ENCODE results near the gene GPC6.
A peak's percentile ranks its signal among the peaks of the same experiment; 100 is the strongest.

Gene GPC6

DNA sequence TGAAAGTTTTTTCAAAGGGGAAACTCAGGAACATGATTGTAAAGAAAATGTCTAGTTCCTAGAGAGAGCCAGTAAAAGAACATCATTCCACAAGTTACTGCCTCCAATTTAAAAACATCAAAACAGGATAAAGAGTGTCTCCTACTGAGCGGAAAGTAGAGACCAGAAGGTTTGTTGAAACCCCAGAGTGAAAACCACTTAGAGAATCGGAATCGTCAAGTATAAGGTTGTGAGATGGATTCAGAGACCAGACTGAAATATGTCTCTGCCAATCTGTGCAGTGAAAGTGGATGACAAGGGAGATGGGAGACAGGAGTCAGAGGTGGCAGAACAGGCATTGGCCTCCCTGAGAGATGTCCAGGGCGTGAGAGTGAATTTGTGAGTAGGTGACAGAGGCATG is 133.4 kb downstream of the GPC6 start:
- DNase-seq (ENCODE audit: low read depth, low spot score): no peak
- in situ Hi-C loops (cut with HindIII; ENCODE audit: low sequenced_read_pairs): no loop called here
- TF ChIP-seq, protein P1, sequence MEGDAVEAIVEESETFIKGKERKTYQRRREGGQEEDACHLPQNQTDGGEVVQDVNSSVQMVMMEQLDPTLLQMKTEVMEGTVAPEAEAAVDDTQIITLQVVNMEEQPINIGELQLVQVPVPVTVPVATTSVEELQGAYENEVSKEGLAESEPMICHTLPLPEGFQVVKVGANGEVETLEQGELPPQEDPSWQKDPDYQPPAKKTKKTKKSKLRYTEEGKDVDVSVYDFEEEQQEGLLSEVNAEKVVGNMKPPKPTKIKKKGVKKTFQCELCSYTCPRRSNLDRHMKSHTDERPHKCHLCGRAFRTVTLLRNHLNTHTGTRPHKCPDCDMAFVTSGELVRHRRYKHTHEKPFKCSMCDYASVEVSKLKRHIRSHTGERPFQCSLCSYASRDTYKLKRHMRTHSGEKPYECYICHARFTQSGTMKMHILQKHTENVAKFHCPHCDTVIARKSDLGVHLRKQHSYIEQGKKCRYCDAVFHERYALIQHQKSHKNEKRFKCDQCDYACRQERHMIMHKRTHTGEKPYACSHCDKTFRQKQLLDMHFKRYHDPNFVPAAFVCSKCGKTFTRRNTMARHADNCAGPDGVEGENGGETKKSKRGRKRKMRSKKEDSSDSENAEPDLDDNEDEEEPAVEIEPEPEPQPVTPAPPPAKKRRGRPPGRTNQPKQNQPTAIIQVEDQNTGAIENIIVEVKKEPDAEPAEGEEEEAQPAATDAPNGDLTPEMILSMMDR (IDR thresholded peaks at IDR 0.05; ENCODE audit: low read depth, low read length): no peak
- no peak overlapping the region for H3K4me3 ChIP-seq (ENCODE audit: low read depth, low read length)

DNA sequence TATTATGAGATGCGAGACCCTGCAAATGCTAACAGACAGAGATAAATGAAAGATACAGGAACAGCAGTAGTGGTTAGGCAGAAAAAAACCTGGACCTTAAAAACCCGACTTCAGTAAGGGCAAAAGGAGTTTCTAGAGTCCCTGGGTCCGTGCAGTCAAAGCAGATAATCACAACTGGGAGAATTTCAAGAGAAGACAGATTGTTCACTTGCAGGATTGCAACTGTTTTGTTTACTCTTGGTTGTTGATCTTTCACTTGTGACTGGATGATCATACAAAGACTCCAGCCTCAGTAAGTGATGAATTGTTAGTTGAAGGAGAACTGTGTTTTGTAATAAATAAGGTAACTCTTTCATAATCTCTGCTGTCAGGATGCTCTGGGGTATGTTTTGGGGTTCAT is 135.1 kb downstream of the GPC6 start:
- H3K4me3 ChIP-seq (ENCODE audit: low read depth, low read length): no peak overlapping the region
- in situ Hi-C loops (cut with HindIII; ENCODE audit: low sequenced_read_pairs): no loop called here
- TF ChIP-seq, protein P1 (IDR thresholded peaks at IDR 0.05; ENCODE audit: low read depth, low read length): no peak
- DNase-seq (ENCODE audit: low read depth, low spot score): no peak

DNA sequence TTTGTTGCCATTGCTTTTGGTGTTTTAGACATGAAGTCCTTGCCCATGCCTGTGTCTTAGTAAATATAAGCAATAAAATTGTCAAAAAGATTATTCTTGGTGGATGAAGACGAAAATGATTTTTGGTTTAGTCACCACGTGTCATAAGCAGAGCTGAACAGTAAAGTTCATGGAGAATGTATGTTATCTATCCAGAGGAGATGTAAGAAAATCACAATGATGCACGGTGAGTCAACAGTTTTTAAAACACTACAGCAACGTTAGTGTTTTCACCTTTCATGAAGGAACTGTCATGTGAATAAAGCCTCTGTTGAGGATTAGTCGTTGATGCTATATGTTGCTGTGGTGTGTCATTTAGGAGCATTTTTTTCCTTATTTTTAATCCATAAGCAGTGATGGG is 137.6 kb downstream of the GPC6 start:
- TF ChIP-seq, protein P1 (IDR thresholded peaks at IDR 0.05; ENCODE audit: low read depth, low read length): no peak
- peak; percentile 19 for DNase-seq (ENCODE audit: low read depth, low spot score)
- H3K4me3 ChIP-seq (ENCODE audit: low read depth, low read length): no peak overlapping the region
- in situ Hi-C loops (cut with HindIII; ENCODE audit: low sequenced_read_pairs): no loop called here

DNA sequence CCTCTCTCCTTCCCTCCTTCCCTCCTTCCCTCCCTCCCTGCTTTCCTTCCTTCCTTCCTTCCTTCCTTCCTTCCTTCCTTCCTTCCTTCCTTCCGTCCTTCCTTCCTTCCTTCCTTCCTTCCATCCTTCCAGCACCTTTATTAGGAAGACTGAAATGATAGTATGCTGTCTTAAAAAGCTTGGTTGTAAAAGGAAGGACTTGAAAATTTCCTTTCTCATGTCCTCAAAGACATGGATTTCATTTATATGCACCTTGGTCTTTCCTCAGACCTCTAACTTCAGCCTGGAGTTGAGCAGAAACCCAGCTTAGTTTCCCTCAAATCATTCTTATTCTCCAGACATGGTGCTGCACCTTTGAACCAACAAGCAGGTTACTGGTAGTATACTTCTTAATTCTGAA is 141.7 kb downstream of the GPC6 start:
- in situ Hi-C loops (cut with HindIII; ENCODE audit: low sequenced_read_pairs): no loop called here
- no peak for DNase-seq (ENCODE audit: low read depth, low spot score)
- TF ChIP-seq, protein P1 (IDR thresholded peaks at IDR 0.05; ENCODE audit: low read depth, low read length): no peak
- no peak overlapping the region for H3K4me3 ChIP-seq (ENCODE audit: low read depth, low read length)

DNA sequence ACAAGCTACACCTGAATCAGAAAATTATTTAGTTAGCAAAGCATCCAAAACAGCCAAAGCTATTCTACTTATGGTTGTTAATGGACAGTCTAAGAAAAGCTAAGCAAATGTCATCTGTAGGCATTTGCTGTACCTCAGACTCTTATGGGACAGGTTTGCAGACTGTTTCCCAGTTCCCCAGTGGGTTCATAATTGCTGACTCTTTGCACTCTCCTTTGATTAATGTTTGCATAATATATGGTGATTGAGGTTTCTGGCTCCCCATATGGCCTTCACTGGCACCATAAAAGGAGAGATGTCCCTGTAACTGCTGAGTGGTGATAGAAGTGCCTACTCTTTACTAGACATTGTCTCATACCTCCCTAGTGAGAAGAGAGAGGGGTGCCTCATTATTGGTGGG is 142.1 kb downstream of the GPC6 start:
- no peak for DNase-seq (ENCODE audit: low read depth, low spot score)
- no peak overlapping the region for H3K4me3 ChIP-seq (ENCODE audit: low read depth, low read length)
- in situ Hi-C loops (cut with HindIII; ENCODE audit: low sequenced_read_pairs): no loop called here
- TF ChIP-seq, protein P1 (IDR thresholded peaks at IDR 0.05; ENCODE audit: low read depth, low read length): no peak

DNA sequence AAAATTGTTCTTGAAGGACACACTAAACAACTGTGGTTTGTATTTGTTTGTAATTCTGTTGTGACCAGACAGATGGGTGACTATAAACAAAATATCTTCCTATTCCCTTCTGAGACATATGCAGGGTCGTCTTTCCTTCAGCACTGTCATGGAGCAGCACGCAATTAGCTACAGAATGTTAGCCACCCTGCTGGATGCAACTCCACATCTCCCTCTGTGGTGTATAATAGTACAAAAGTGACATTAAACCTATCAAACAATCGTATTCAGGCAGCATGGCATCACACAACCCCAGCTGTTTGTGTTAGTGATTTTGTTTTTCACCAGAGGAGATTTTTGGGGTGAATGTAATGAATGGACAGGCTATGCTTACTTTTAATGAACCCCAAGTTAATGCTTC is 146.2 kb downstream of the GPC6 start:
- TF ChIP-seq, protein P1 (IDR thresholded peaks at IDR 0.05; ENCODE audit: low read depth, low read length): no peak
- H3K4me3 ChIP-seq (ENCODE audit: low read depth, low read length): no peak overlapping the region
- in situ Hi-C loops (cut with HindIII; ENCODE audit: low sequenced_read_pairs): no loop called here
- no peak for DNase-seq (ENCODE audit: low read depth, low spot score)

DNA sequence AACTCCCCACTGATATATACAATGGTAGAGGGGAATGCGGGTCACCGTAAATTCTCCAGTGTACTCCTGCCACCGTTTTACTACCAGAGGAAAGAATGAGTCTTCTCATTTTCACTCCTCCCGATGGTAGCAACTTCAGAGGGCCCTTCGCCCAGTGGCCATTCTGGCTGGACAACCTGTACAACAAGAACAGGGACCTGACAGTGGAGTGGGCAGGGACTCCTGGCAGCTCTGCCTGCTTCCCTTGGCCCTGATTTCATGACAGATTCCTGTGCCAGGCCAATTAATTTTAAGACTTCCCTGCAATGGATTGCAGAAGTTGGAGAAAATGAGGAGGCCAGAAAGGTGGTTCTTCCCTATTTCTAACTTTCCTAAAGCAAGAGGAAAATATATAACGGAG is 148.9 kb downstream of the GPC6 start:
- H3K4me3 ChIP-seq (ENCODE audit: low read depth, low read length): no peak overlapping the region
- TF ChIP-seq, protein P1 (IDR thresholded peaks at IDR 0.05; ENCODE audit: low read depth, low read length): no peak
- no peak for DNase-seq (ENCODE audit: low read depth, low spot score)
- in situ Hi-C loops (cut with HindIII; ENCODE audit: low sequenced_read_pairs): no loop called here
